GM12892 (cell line): Measurements from ENCODE around the gene OVAAL.

Source experiments
- POLR2A ChIP-seq: IDR thresholded peaks from 2 replicates; pipeline ENCODE4 v1.6.1; 2011; ENCODE audit warnings: low read depth, low read length, control low read depth
- TAF1 ChIP-seq: IDR thresholded peaks from 2 replicates; pipeline ENCODE4 v1.6.1; 2011; ENCODE audit warnings: low read depth, mild to moderate bottlenecking, control low read depth, low read length, borderline replicate concordance

GRCh38 chr1:180515857-180516388 lies 42.8 kb upstream of the OVAAL start:
- TF ChIP-seq TAF1 (no peak), POLR2A (no peak)
